Limb (tissue), 2 donors: ENCODE data around the gene TMEM255B.

Experiments
- DNase-seq, 2 donors: peaks; one replicate each; pipeline ENCODE4 v3.0.0-alpha.2; 2016; ENCODE audit errors: extremely low spot score in 2 of 2

The TMEM255B gene

GRCh38 chr13:113802090-113802531, 43.1 kb downstream of the TMEM255B start:
- DNase-seq, result peak; percentile 76 to 80

- DNase-seq, result no peak
Measured at GRCh38 chr13:113802761-113803160, 43.7 kb downstream of the TMEM255B start.

GRCh38 chr13:113803409-113804016, 44.5 kb downstream of the TMEM255B start:
- no peak for DNase-seq

GRCh38 chr13:113804017-113804702, 45.1 kb downstream of the TMEM255B start:
- no peak for DNase-seq

- DNase-seq, result no peak
Measured at GRCh38 chr13:113804703-113805430, 45.8 kb downstream of the TMEM255B start.

GRCh38 chr13:113805431-113806103, 46.5 kb downstream of the TMEM255B start:
- no peak for DNase-seq

GRCh38 chr13:113806104-113806471, 47.1 kb downstream of the TMEM255B start:
- no peak for DNase-seq

GRCh38 chr13:113806526-113806925, 47.5 kb downstream of the TMEM255B start:
- DNase-seq, result no peak

- no peak for DNase-seq
Measured at GRCh38 chr13:113808058-113808834, 49.2 kb downstream of the TMEM255B start.

GRCh38 chr13:113809934-113810333, 50.9 kb downstream of the TMEM255B start:
- DNase-seq, result no peak

- no peak for DNase-seq
Measured at GRCh38 chr13:113810640-113811039, 51.6 kb downstream of the TMEM255B start.

- DNase-seq, result no peak
Measured at GRCh38 chr13:113811081-113811928, 52.3 kb downstream of the TMEM255B start.

- no peak for DNase-seq
Measured at GRCh38 chr13:113812178-113813040, 53.4 kb downstream of the TMEM255B start.

- no peak for DNase-seq
Measured at GRCh38 chr13:113813070-113813748, 54.2 kb downstream of the TMEM255B start.

- no peak for DNase-seq
Measured at GRCh38 chr13:113813749-113814434, 54.9 kb downstream of the TMEM255B start.

- DNase-seq, result no peak
Measured at GRCh38 chr13:113814435-113814821, 55.4 kb downstream of the TMEM255B start.

GRCh38 chr13:113815151-113816058, 56.4 kb downstream of the TMEM255B start:
- DNase-seq, result no peak
